ENCODE results near the gene RHOV.

DNA sequence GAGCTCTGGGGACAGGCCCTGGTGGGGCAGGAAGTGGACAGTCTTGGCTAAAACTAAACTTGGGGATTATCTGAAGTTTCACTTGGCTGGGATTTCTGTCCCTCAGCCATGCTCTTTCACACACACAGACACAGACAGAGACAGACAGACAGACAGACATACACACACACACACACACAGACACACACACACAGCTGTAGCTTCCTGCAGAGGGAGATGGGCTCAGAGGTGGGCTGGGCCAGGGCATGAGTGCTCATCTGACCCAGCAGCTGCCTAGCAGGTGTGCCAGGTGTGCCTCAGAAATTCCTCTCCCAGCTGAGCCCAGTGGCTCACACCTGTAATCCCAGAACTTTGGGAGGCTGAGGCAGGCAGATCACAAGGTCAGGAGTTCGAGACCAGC, 3.3 kb downstream of the RHOV start:
- TF ChIP-seq, protein P1, sequence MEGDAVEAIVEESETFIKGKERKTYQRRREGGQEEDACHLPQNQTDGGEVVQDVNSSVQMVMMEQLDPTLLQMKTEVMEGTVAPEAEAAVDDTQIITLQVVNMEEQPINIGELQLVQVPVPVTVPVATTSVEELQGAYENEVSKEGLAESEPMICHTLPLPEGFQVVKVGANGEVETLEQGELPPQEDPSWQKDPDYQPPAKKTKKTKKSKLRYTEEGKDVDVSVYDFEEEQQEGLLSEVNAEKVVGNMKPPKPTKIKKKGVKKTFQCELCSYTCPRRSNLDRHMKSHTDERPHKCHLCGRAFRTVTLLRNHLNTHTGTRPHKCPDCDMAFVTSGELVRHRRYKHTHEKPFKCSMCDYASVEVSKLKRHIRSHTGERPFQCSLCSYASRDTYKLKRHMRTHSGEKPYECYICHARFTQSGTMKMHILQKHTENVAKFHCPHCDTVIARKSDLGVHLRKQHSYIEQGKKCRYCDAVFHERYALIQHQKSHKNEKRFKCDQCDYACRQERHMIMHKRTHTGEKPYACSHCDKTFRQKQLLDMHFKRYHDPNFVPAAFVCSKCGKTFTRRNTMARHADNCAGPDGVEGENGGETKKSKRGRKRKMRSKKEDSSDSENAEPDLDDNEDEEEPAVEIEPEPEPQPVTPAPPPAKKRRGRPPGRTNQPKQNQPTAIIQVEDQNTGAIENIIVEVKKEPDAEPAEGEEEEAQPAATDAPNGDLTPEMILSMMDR (IDR thresholded peaks at IDR 0.05; ENCODE audit: low read depth, low read length, poor library complexity, severe bottlenecking), result no peak
- no peak for TF ChIP-seq EZH2phosphoT487 (IDR thresholded peaks at IDR 0.05; ENCODE audit: borderline replicate concordance, low read length)
